GM12878 (cell line): Measurements from ENCODE around the gene HPX. TPM values are rescaled to one million over a fixed set of nuclear protein-coding genes. Genes with fewer than 3 reads are reported as not detected.

Experiments
- ATAC-seq: fragments of 200-7000 bp; cut with Tn5 transposase; 3 replicates; pipeline ENCODE4 v1.9.1; 2020; ENCODE audit warnings: mild to moderate bottlenecking, moderate library complexity
- BruUV-seq: library from RNA; stranded (reverse); fragments of 400-500 nt; replicated peaks from 2 replicates; lab custom pipeline; 2021; lab: Mats Ljungman, UMichigan
- CTCF ChIA-PET: fragments of 300-600 bp; sonication (Branson Sonifier 250); formaldehyde crosslinking; extraction: SDS; loops from one replicate; lab custom pipeline; 2021; ENCODE audit warnings: inconsistent platforms; lab: Yijun Ruan, JAX
- POLR2A ChIA-PET: fragments of 350-600 bp; formaldehyde crosslinking; extraction: SDS; loops from one replicate; lab custom pipeline; 2021; ENCODE audit warnings: inconsistent platforms; lab: Charles Lee
- RAD21 ChIA-PET: fragments of 300-600 bp; sonication (Branson Sonifier 250); formaldehyde crosslinking; loops from one replicate; lab custom pipeline; 2023; ENCODE audit warnings: antibody characterized with exemption; ENCODE audit not compliant: unreplicated experiment; lab: Charles Lee
- SMC1A ChIA-PET: fragments of 300-600 bp; sonication (Branson Sonifier 250); formaldehyde crosslinking; loops from one replicate; lab custom pipeline; 2023; ENCODE audit not compliant: unreplicated experiment, uncharacterized antibody; lab: Charles Lee
- DNase-seq: peaks from one replicate; pipeline ENCODE4 v3.0.0-alpha.2; 2011; ENCODE audit warnings: low read depth, low spot score
- FAIRE-seq: peaks from 3 replicates; lab custom pipeline; 2011; peaks lifted over from hg19 to GRCh38; lab: Jason Lieb, UNC
- H2AFZ ChIP-seq: 2 replicates; pipeline ENCODE4 v1.6.0; 2011; ENCODE audit warnings: low read depth, low read length, control low read depth; ENCODE audit not compliant: control insufficient read depth
- H3K27ac ChIP-seq: 2 replicates; pipeline ENCODE4 v1.5.1; 2011; ENCODE audit warnings: control low read depth; ENCODE audit not compliant: control insufficient read depth, insufficient read depth
- H3K27me3 ChIP-seq, 2 experiments: replicated peaks in 1 of 2; 2 replicates each; pipeline versions ENCODE4 v1.6.0 to v1.6.1; 2011; ENCODE audit warnings: low read length in 1 of 2; ENCODE audit not compliant: control insufficient read depth in 2 of 2, insufficient read depth in 2 of 2
- H3K36me3 ChIP-seq, 2 experiments: 2 replicates each; pipeline ENCODE4 v1.5.1; 2011; ENCODE audit warnings: low read length in 1 of 2; ENCODE audit not compliant: control insufficient read depth in 2 of 2, insufficient read depth in 2 of 2
- H3K4me1 ChIP-seq: 2 replicates; pipeline ENCODE4 v1.6.1; 2011; ENCODE audit warnings: mild to moderate bottlenecking, low read length, moderate library complexity, mixed read lengths; ENCODE audit not compliant: control insufficient read depth, insufficient read depth
- H3K4me2 ChIP-seq: 2 replicates; pipeline ENCODE4 v1.6.0; 2011; ENCODE audit warnings: control low read depth; ENCODE audit not compliant: control insufficient read depth, insufficient read depth
- H3K4me3 ChIP-seq: fragments of 200-600 bp; sonication (generic); 2 replicates; pipeline ENCODE4 v1.5.1; 2016
- H3K79me2 ChIP-seq: 2 replicates; pipeline ENCODE4 v1.6.0; 2011; ENCODE audit warnings: low read length; ENCODE audit not compliant: control insufficient read depth, insufficient read depth
- H3K9ac ChIP-seq: 2 replicates; pipeline ENCODE4 v1.8.0; 2011; ENCODE audit warnings: low read length, control low read depth, mixed read lengths; ENCODE audit not compliant: control insufficient read depth, insufficient read depth
- H3K9me3 ChIP-seq: replicated peaks from 3 replicates; pipeline ENCODE4 v1.5.1; 2011; ENCODE audit warnings: mild to moderate bottlenecking, low read length; ENCODE audit not compliant: control insufficient read depth, insufficient read depth
- H4K20me1 ChIP-seq: 2 replicates; pipeline ENCODE4 v1.6.0; 2011; ENCODE audit not compliant: control insufficient read depth, insufficient read depth
- BACH1 ChIP-seq: fragments of 450-650 bp; IDR thresholded peaks from 2 replicates; pipeline ENCODE4 v1.6.1; 2017; ENCODE audit warnings: mild to moderate bottlenecking, borderline replicate concordance
- CBX3 ChIP-seq: fragments of 200-600 bp; sonication (generic); IDR thresholded peaks from 2 replicates; pipeline ENCODE4 v1.6.1; 2016; ENCODE audit warnings: low read depth, borderline replicate concordance
- E4F1 ChIP-seq: fragments of 450-650 bp; IDR thresholded peaks from 2 replicates; pipeline ENCODE4 v1.6.1; 2018; ENCODE audit warnings: borderline replicate concordance, mild to moderate bottlenecking; ENCODE audit not compliant: partially characterized antibody
- IKZF1 ChIP-seq: fragments of 450-650 bp; conservative IDR thresholded peaks from 2 replicates; pipeline ENCODE4 v1.6.1; 2017; ENCODE audit warnings: antibody characterized with exemption, mild to moderate bottlenecking
- NRF1 ChIP-seq: conservative IDR thresholded peaks from 2 replicates; pipeline ENCODE4 v1.6.1; 2011; ENCODE audit warnings: mild to moderate bottlenecking, low read depth, low read length, improper control_type of control experiment
- POLR2A ChIP-seq: IDR thresholded peaks from 2 replicates; pipeline ENCODE4 v1.6.1; 2011; ENCODE audit warnings: low read depth, mild to moderate bottlenecking, low read length
- RELA ChIP-seq: fragments of 450-650 bp; IDR thresholded peaks from 2 replicates; pipeline ENCODE4 v1.8.0; 2014; ENCODE audit warnings: borderline replicate concordance; ENCODE audit not compliant: partially characterized antibody
- WGBS: methylation state at CpG from one replicate; pipeline ENCODE4 v1.1.6; 2016; ENCODE audit warnings: low lambda C conversion rate; ENCODE audit not compliant: insufficient replicate concordance, insufficient coverage; ENCODE audit errors: missing lambda C conversion rate; 5-methylcytosine and 5-hydroxymethylcytosine counted together
- in situ Hi-C: fragments of 300-500 bp; cut with MboI; formaldehyde crosslinking; loops from 9 replicates; pipeline ENCODE4 v1.14.3; 2018; ENCODE audit warnings: mixed read lengths
- intact Hi-C: fragments of 100-400 bp; cut with micrococcal nuclease; formaldehyde crosslinking; loops from one replicate; pipeline ENCODE4 v1.14.2; 2022; ENCODE audit not compliant: unreplicated experiment
- polyA plus RNA-seq, 11 experiments: library from polyadenylated mRNA; depleted of rRNA in 4 of 11; unstranded in 6 of 11; stranded (reverse) in 5 of 11; fragments of >200 nt; fragmentation: Nextera tagmentation in 4 of 11; fragmentation: Illumina TruSeq in 1 of 11; extraction: Ambion mirVana in 4 of 11; extraction: Trizol in 1 of 11; gene quantifications; 1 replicate in 1 of 11; 2 replicates in 10 of 11; pipeline versions ENCODE4 v1.2.1 to v1.2.3, GENCODE V29; 2011 to 2016; ENCODE audit warnings: inconsistent platforms in 2 of 11, missing spikeins in 2 of 11, low read depth in 1 of 11
- total RNA-seq, 4 experiments: library from RNA; depleted of rRNA in 3 of 4; stranded (reverse); fragments of >200 nt in 3 of 4; fragmentation: Illumina TruSeq in 1 of 4; extraction: Trizol in 1 of 4; gene quantifications; 2 replicates each; pipeline versions ENCODE4 v1.2.1 to v1.2.3, GENCODE V29; 2013 to 2021
- TF ChIP-seq, protein P1 (sequence below): IDR thresholded peaks from 2 replicates; pipeline ENCODE4 v1.6.1; 2011; ENCODE audit warnings: low read depth, mild to moderate bottlenecking, low read length, moderate library complexity, borderline replicate concordance; ENCODE audit errors: extremely low read depth
- TF ChIP-seq, protein P2 (sequence below): fragments of 150-350 bp; IDR thresholded peaks from 2 replicates; pipeline ENCODE4 v1.6.1; 2014; ENCODE audit warnings: mild to moderate bottlenecking, low read depth, low read length

The HPX gene
- total and polyA plus RNA-seq, 10 of the 15 experiments (the other 5 are each of a cell fraction or from before 2014, with no cell fraction given), result 0.08 to 1.7 (median 0.18) TPM; not detected in 1

DNA sequence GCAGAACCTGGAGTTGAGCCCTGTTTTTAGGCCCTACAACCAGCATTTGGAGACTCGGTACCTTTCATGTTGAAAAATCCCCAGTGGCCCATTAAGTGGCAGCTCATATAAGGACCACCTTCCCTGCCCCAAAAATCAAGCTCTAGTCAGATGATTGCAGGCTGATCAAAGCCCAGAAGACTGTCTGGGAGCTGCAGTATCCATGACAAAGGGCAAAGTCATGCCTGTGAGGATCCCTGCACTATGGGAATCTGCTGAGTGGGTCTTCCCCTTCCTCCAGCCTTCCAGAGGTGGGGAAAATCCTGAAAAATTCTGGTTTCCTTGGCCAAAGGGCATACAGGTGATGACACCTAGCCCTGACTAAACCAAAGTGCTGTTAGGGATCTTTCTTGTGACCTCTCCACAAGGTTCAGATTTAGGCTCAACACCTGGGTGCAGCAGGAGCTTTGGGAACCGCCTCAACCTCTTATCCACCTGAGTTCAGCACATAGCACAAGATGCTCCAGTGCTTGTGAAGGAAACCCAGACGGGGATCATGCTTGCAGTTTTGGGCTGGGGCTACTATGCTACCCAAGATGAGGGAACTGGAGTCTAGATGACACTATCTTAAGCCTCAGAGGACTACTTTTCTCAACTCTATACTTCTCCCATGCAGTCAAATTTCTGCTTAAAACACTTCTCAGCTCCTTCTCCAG is 34.2 kb upstream of the HPX start:
- Histone ChIP-seq H3K27ac (no peak overlapping the region), H3K4me1 (peaks cover 9% of the 10 kb centered on the region), H3K36me3 (peaks cover 1 to 13% of the 10 kb centered on the region in 2 experiments; a peak in 3 of 4 replicates), H3K27me3 (no peaks in the 10 kb centered on the region), H3K79me2 (peaks cover 5% of the 10 kb centered on the region), H3K9ac (no peak overlapping the region), H4K20me1 (no peaks in the 10 kb centered on the region), H3K4me3 (no peak overlapping the region), H2AFZ (no peak overlapping the region), H3K4me2 (no peak overlapping the region), H3K9me3 (no peaks in the 10 kb centered on the region)
- POLR2A ChIA-PET, result interaction anchor here (1.2 kb wide), 1 partner anchor 11 kb away, joined by 3 read pairs; no protein-coding TSS in a partner anchor
- DNase-seq, result no peak
- peak; percentile 38 for FAIRE-seq
- SMC1A ChIA-PET, result interaction anchor here (0.7 to 2.4 kb wide), 5 partner anchors 9 to 121 kb away, joined by 3 to 8 read pairs (median 3); no protein-coding TSS in a partner anchor
- CTCF ChIA-PET, result interaction anchor here (1.0 to 1.2 kb wide), 3 partner anchors 15 to 272 kb away, joined by 3 to 4 read pairs (median 3); no protein-coding TSS in a partner anchor
- ATAC-seq, result no peak
- intact Hi-C loops, result loop anchor here (5.0 kb wide), 1 partner anchor 73 kb away; no protein-coding TSS in a partner anchor
- RAD21 ChIA-PET, result interaction anchor here (0.9 kb wide), 1 partner anchor 96 kb away, joined by 4 read pairs; no protein-coding TSS in a partner anchor
- 65% methylated on average over 3 of the region's 3 CpGs for WGBS
- TF ChIP-seq POLR2A (0 out of 2 replicates have a peak, but pooled peaks have one; percentile 29), NRF1 (no peak), RELA (no peak)
- no TSS peak for BruUV-seq
- in situ Hi-C loops, result no loop called here

DNA sequence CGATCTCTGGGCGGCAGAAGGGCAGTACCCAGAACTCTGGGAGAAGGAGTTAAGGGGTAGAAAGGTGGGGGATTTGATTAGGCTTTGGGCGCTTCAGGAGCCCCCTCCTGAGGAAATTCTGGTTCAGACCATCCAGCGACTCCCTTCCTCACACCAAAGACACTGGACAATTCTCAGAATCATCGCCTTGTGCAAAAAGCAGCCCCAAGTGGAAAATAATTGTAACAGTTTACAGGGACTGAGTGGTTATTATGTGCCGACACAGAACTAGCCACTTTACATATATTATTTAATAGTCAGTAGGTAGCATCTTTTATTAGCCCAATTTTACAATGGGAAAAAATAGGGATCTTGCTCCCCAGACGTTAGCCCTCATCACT is 33.6 kb upstream of the HPX start:
- Histone ChIP-seq H3K4me1 (peaks cover 8% of the 10 kb centered on the region), H3K36me3 (peaks cover 1 to 10% of the 10 kb centered on the region in 2 experiments; a peak in 3 of 4 replicates), H3K4me2 (peak overlapping the region; percentile 84), H3K9me3 (no peaks in the 10 kb centered on the region), H3K9ac (peak overlapping the region; percentile 32; the same call in 1 of the 2 replicates), H4K20me1 (no peaks in the 10 kb centered on the region), H2AFZ (peak overlapping the region; percentile 62; the same call in 1 of the 2 replicates), H3K4me3 (peak overlapping the region; percentile 61; the same call in 1 of the 2 replicates), H3K27me3 (no peaks in the 10 kb centered on the region), H3K27ac (no peak overlapping the region), H3K79me2 (peaks cover 1% of the 10 kb centered on the region)
- FAIRE-seq (no peak), ATAC-seq (no peak; the same call in 2 of the 3 replicates), DNase-seq (no peak)
- 28% methylated on average over 7 of the region's 7 CpGs for WGBS
- RAD21 ChIA-PET, result no interaction called here
- BruUV-seq, result no TSS peak
- POLR2A ChIA-PET, result interaction anchor here (1.2 kb wide), 1 partner anchor 11 kb away, joined by 3 read pairs; no protein-coding TSS in a partner anchor
- CTCF ChIA-PET, result no interaction called here
- intact Hi-C loops (loop anchor here (5.0 kb wide), 1 partner anchor 72 kb away; no protein-coding TSS in a partner anchor), in situ Hi-C loops (no loop called here)
- SMC1A ChIA-PET, result interaction anchor here (0.7 to 2.4 kb wide), 4 partner anchors 9 to 122 kb away, joined by 3 to 8 read pairs (median 3); no protein-coding TSS in a partner anchor
- TF ChIP-seq BACH1 (no peak), IKZF1 (no peak), E4F1 (no peak), CBX3 (no peak)
- TF ChIP-seq, protein P1, sequence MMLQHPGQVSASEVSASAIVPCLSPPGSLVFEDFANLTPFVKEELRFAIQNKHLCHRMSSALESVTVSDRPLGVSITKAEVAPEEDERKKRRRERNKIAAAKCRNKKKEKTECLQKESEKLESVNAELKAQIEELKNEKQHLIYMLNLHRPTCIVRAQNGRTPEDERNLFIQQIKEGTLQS, result no peak
- TF ChIP-seq, protein P2, sequence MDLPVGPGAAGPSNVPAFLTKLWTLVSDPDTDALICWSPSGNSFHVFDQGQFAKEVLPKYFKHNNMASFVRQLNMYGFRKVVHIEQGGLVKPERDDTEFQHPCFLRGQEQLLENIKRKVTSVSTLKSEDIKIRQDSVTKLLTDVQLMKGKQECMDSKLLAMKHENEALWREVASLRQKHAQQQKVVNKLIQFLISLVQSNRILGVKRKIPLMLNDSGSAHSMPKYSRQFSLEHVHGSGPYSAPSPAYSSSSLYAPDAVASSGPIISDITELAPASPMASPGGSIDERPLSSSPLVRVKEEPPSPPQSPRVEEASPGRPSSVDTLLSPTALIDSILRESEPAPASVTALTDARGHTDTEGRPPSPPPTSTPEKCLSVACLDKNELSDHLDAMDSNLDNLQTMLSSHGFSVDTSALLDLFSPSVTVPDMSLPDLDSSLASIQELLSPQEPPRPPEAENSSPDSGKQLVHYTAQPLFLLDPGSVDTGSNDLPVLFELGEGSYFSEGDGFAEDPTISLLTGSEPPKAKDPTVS, result no peak
